Stimulated activated CD4-positive, alpha-beta T cell treated with anti-CD3 and anti-CD28 coated beads, TNF-alpha, amount 100 ng/mL, for 24 hours (primary cell): ENCODE results near the gene LRCH4.
A peak's percentile ranks its signal among the peaks of the same experiment; 100 is the strongest.

Experiments
- DNase-seq, 3 experiments: peaks; one replicate each; pipeline ENCODE4 v3.0.0-alpha.2; 2020; ENCODE audit warnings: low read depth in 3 of 3

Gene LRCH4

GRCh38 chr7:100582041-100582579, 3.8 kb downstream of the LRCH4 start:
- no peak for DNase-seq

GRCh38 chr7:100580466-100581283, 5.3 kb downstream of the LRCH4 start:
- DNase-seq, result no peak

GRCh38 chr7:100578246-100579183, 7.4 kb downstream of the LRCH4 start:
- no peak for DNase-seq

GRCh38 chr7:100577507-100577906, 8.4 kb downstream of the LRCH4 start:
- DNase-seq, result no peak

GRCh38 chr7:100577103-100577502, 8.8 kb downstream of the LRCH4 start:
- no peak for DNase-seq

GRCh38 chr7:100576384-100576993, 9.4 kb downstream of the LRCH4 start:
- DNase-seq, result no peak

- no peak for DNase-seq
Observed at GRCh38 chr7:100575746-100576383, 10.1 kb downstream of the LRCH4 start.

GRCh38 chr7:100575206-100575631, 10.7 kb downstream of the LRCH4 start:
- DNase-seq, result no peak

- no peak for DNase-seq
Observed at GRCh38 chr7:100574362-100575205, 11.3 kb downstream of the LRCH4 start.

GRCh38 chr7:100573691-100574361, 12.1 kb downstream of the LRCH4 start, which contains the start of gene SAP25:
TSS of gene SAP25 (minus strand) at chr7:100573900. CDS start at chr7:100573742, 158 bp downstream.
- DNase-seq, result no peak

- DNase-seq, result no peak
Observed at GRCh38 chr7:100572949-100573675, 12.8 kb downstream of the LRCH4 start.

- DNase-seq, result no peak
Observed at GRCh38 chr7:100572281-100572948, 13.5 kb downstream of the LRCH4 start.

- no peak for DNase-seq
Observed at GRCh38 chr7:100571829-100572116, 14.2 kb downstream of the LRCH4 start.

GRCh38 chr7:100570954-100571828, 14.7 kb downstream of the LRCH4 start:
- DNase-seq, result no peak

- peak in 1 of 3 experiments; percentile 52 for DNase-seq
Observed at GRCh38 chr7:100568896-100569844, 16.8 kb downstream of the LRCH4 start.

- no peak for DNase-seq
Observed at GRCh38 chr7:100568176-100568895, 17.6 kb downstream of the LRCH4 start.
